Small intestine (tissue), 7 donors: ENCODE results near the gene ARHGEF4. TPM values are rescaled to one million over a fixed set of nuclear protein-coding genes. Genes with fewer than 3 reads are reported as not detected.

Source experiments
- DNase-seq, 2 donors: peaks; one replicate each; pipeline versions ENCODE4 v3.0.0 to v3.0.0-alpha.2; 2013
- FAIRE-seq: peaks from 2 replicates; lab custom pipeline; 2012; peaks lifted over from hg19 to GRCh38; lab: Jason Lieb, UNC
- H3K27ac ChIP-seq, 3 donors: one replicate each; pipeline ENCODE4 v1.5.1; 2013; ENCODE audit warnings: low read length in 2 of 3, mild to moderate bottlenecking in 2 of 3, control low read depth in 1 of 3, inconsistent platforms in 1 of 3, low read depth in 1 of 3, moderate library complexity in 1 of 3
- H3K27me3 ChIP-seq, 3 donors: one replicate each; pipeline ENCODE4 v1.6.1; 2013; ENCODE audit warnings: low read length in 3 of 3, inconsistent platforms in 1 of 3; ENCODE audit not compliant: control insufficient read depth in 3 of 3, insufficient read depth in 3 of 3
- H3K36me3 ChIP-seq, 3 donors: one replicate each; pipeline ENCODE4 v1.6.1; 2013; ENCODE audit warnings: low read length in 3 of 3, inconsistent platforms in 1 of 3, low read depth in 1 of 3, mild to moderate bottlenecking in 1 of 3, moderate library complexity in 1 of 3; ENCODE audit not compliant: control insufficient read depth in 3 of 3, insufficient read depth in 2 of 3
- H3K4me1 ChIP-seq, 3 donors: one replicate each; pipeline ENCODE4 v1.6.1; 2013; ENCODE audit warnings: low read length in 2 of 3, inconsistent platforms in 1 of 3, low read depth in 1 of 3, mild to moderate bottlenecking in 1 of 3, moderate library complexity in 1 of 3; ENCODE audit not compliant: control insufficient read depth in 3 of 3, insufficient read depth in 2 of 3
- H3K4me3 ChIP-seq, 3 donors: one replicate each; pipeline ENCODE4 v1.5.1; 2013; ENCODE audit warnings: low read length in 3 of 3, control low read depth in 1 of 3, inconsistent platforms in 1 of 3, low read depth in 1 of 3, mild to moderate bottlenecking in 1 of 3, moderate library complexity in 1 of 3
- H3K9me3 ChIP-seq, 2 donors: one replicate each; pipeline ENCODE4 v1.6.1; 2013; ENCODE audit warnings: low read depth in 1 of 2, low read length in 1 of 2; ENCODE audit not compliant: control insufficient read depth in 2 of 2, insufficient read depth in 1 of 2
- WGBS, 3 donors: extraction: QIAGEN DNeasy Blood & Tissue Kit; methylation state at CpG; one replicate each; pipeline ENCODE4 v1.1.7; 2013; 5-methylcytosine and 5-hydroxymethylcytosine counted together
- polyA plus RNA-seq, 4 donors: library from polyadenylated mRNA; stranded (reverse) in 3 of 4; unstranded in 1 of 4; fragments of 200-250 nt in 3 of 4; fragments of 120-200 nt in 1 of 4; gene quantifications; one replicate each; pipeline versions ENCODE4 v1.2.1 to v1.2.3, GENCODE V29; 2013
- donor health status: healthy with polysubstance abuse.
- donor health status: control.
- donor health status: control.
- donor health status: Bipolar disorder and iron deficiency.
- donor health status: healthy.

Gene ARHGEF4
- polyA plus RNA-seq, 4 donors: 0.22 to 2.8 (median 0.83) TPM; not detected in 1

GRCh38 chr2:130810490-130810889 is 26.2 kb upstream of the ARHGEF4 start:
- Histone ChIP-seq H3K36me3 (no peaks in the 10 kb centered on the region), H3K9me3 (no peaks in the 10 kb centered on the region), H3K27me3 (no peaks in the 10 kb centered on the region), H3K27ac (no peak overlapping the region), H3K4me3 (no peak overlapping the region), H3K4me1 (no peaks in the 10 kb centered on the region)
- no peak for DNase-seq
- no peak for FAIRE-seq
- WGBS, 3 donors: 53 to 62% (median 60%) methylated on average over 7 of the region's 7 CpGs

- H3K9me3 ChIP-seq: no peaks in the 10 kb centered on the region
- no peaks in the 10 kb centered on the region for H3K36me3 ChIP-seq
- H3K27me3 ChIP-seq: no peaks in the 10 kb centered on the region
- no peak overlapping the region for H3K27ac ChIP-seq
- no peaks in the 10 kb centered on the region for H3K4me1 ChIP-seq
- no peak overlapping the region for H3K4me3 ChIP-seq
- 53 to 58% (median 56%) methylated on average over 5 of the region's 5 CpGs for WGBS, 3 donors
- no peak for FAIRE-seq
- DNase-seq: no peak
Measured at GRCh38 chr2:130813722-130814121, 23.0 kb upstream of the ARHGEF4 start.

- no peak overlapping the region for H3K4me3 ChIP-seq
- WGBS, 3 donors: 86 to 89% (median 87%) methylated on average over 15 of the region's 15 CpGs
- H3K36me3 ChIP-seq: no peaks in the 10 kb centered on the region
- H3K4me1 ChIP-seq: no peaks in the 10 kb centered on the region
- FAIRE-seq (no peak), DNase-seq (no peak)
- H3K9me3 ChIP-seq: no peaks in the 10 kb centered on the region
- peaks cover 0 to 3% (median 0%) of the 10 kb centered on the region in 3 donors for H3K27me3 ChIP-seq
- no peak overlapping the region for H3K27ac ChIP-seq
Measured at GRCh38 chr2:130814931-130815680, 21.6 kb upstream of the ARHGEF4 start.

GRCh38 chr2:130818809-130819208 is 17.9 kb upstream of the ARHGEF4 start:
- Histone ChIP-seq H3K4me3 (no peak overlapping the region), H3K27ac (no peak overlapping the region), H3K9me3 (no peaks in the 10 kb centered on the region), H3K27me3 (peaks cover 0 to 3% (median 0%) of the 10 kb centered on the region in 3 donors), H3K36me3 (no peaks in the 10 kb centered on the region), H3K4me1 (no peaks in the 10 kb centered on the region)
- WGBS, 3 donors: 68 to 86% (median 75%) methylated on average over 5 of the region's 5 CpGs
- FAIRE-seq (no peak), DNase-seq (no peak)

- FAIRE-seq (no peak), DNase-seq (no peak)
- Histone ChIP-seq H3K27me3 (peaks cover 0 to 3% (median 0%) of the 10 kb centered on the region in 3 donors), H3K36me3 (no peaks in the 10 kb centered on the region), H3K9me3 (no peaks in the 10 kb centered on the region), H3K4me1 (no peaks in the 10 kb centered on the region), H3K4me3 (no peak overlapping the region), H3K27ac (no peak overlapping the region)
- WGBS, 3 donors: 79 to 87% (median 86%) methylated on average over 14 of the region's 14 CpGs
Measured at GRCh38 chr2:130819226-130819607, 17.5 kb upstream of the ARHGEF4 start.

GRCh38 chr2:130819608-130820278 is 17.0 kb upstream of the ARHGEF4 start:
- Histone ChIP-seq H3K36me3 (no peaks in the 10 kb centered on the region), H3K27me3 (peaks cover 0 to 3% (median 0%) of the 10 kb centered on the region in 3 donors), H3K9me3 (no peaks in the 10 kb centered on the region), H3K27ac (no peak overlapping the region), H3K4me1 (no peaks in the 10 kb centered on the region), H3K4me3 (no peak overlapping the region)
- FAIRE-seq (no peak), DNase-seq (no peak)
- WGBS, 3 donors: 47 to 76% (median 72%) methylated on average over 12 of the region's 12 CpGs

- Histone ChIP-seq H3K27ac (no peak overlapping the region), H3K4me3 (no peak overlapping the region), H3K4me1 (no peaks in the 10 kb centered on the region), H3K27me3 (peaks cover 0 to 3% (median 0%) of the 10 kb centered on the region in 3 donors), H3K9me3 (no peaks in the 10 kb centered on the region), H3K36me3 (no peaks in the 10 kb centered on the region)
- DNase-seq (no peak), FAIRE-seq (no peak)
- WGBS, 3 donors: 64 to 78% (median 78%) methylated on average over 16 of the region's 16 CpGs
Measured at GRCh38 chr2:130820279-130820861, 16.3 kb upstream of the ARHGEF4 start.

GRCh38 chr2:130821867-130822266 is 14.8 kb upstream of the ARHGEF4 start:
- Histone ChIP-seq H3K27me3 (peaks cover 0 to 3% (median 0%) of the 10 kb centered on the region in 3 donors), H3K36me3 (no peaks in the 10 kb centered on the region), H3K4me1 (no peaks in the 10 kb centered on the region), H3K4me3 (no peak overlapping the region), H3K9me3 (no peaks in the 10 kb centered on the region), H3K27ac (no peak overlapping the region)
- 77 to 84% (median 83%) methylated on average over 6 to 7 of the region's 8 CpGs for WGBS, 3 donors
- DNase-seq: no peak
- FAIRE-seq: no peak
